Measurements from ENCODE around the gene ZNF423. TPM values are rescaled to one million over a fixed set of nuclear protein-coding genes. Genes with fewer than 3 reads are reported as not detected.

The ZNF423 gene
- total RNA-seq, 1 donor from 2014 or later: 0.69 TPM

DNA sequence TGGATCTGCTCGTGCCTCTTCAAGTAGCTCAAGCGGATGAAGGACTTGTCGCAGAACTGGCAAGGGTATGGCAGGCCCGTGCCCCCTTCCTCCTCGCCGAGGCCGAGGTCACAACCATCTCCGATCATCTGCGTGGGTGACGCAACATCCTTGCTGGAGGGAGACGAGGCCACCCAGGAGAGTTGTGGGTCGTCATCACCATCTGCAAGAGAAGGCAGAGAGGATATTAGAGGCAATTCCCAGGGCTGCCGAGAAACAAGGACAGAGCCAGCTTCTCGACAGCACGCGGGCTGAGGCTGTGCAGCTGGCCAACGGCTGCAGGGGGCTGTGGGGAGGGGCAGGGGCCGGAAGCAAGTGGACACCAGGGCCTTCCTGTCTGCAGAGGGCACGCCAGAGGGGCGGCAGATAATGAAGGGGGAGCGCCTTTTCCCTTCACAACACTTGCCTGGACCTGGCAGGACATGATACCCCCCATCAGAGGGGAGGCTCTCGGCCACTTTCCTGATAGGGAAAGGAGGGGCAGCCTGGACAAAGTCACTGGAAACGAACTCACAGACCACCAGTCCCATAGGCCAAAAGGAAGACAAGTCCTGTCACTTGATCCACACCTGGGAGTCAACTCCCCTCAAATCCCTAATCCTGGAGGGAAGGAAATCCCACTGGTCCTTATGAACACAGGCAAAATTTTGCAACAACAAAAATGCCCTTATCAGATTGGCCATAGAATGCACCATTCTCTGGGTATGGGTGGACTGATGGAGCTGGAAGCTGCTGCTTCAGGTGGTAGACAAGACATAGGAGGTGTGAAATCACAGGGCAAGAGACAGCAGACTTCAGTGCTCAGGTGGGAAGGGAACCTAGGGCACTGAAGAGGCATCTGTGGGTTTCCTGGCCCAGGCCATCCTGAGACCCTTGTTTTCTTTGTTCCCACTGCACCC lies 217.0 kb downstream of the ZNF423 start:
- H3K4me3 ChIP-seq (ENCODE audit: low read depth, low read length): no peak overlapping the region
- no peak for DNase-seq (ENCODE audit: low read depth)
- TF ChIP-seq, protein P1, sequence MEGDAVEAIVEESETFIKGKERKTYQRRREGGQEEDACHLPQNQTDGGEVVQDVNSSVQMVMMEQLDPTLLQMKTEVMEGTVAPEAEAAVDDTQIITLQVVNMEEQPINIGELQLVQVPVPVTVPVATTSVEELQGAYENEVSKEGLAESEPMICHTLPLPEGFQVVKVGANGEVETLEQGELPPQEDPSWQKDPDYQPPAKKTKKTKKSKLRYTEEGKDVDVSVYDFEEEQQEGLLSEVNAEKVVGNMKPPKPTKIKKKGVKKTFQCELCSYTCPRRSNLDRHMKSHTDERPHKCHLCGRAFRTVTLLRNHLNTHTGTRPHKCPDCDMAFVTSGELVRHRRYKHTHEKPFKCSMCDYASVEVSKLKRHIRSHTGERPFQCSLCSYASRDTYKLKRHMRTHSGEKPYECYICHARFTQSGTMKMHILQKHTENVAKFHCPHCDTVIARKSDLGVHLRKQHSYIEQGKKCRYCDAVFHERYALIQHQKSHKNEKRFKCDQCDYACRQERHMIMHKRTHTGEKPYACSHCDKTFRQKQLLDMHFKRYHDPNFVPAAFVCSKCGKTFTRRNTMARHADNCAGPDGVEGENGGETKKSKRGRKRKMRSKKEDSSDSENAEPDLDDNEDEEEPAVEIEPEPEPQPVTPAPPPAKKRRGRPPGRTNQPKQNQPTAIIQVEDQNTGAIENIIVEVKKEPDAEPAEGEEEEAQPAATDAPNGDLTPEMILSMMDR (conservative IDR thresholded peaks at IDR 0.05; ENCODE audit: low read depth, low read length): no peak

DNA sequence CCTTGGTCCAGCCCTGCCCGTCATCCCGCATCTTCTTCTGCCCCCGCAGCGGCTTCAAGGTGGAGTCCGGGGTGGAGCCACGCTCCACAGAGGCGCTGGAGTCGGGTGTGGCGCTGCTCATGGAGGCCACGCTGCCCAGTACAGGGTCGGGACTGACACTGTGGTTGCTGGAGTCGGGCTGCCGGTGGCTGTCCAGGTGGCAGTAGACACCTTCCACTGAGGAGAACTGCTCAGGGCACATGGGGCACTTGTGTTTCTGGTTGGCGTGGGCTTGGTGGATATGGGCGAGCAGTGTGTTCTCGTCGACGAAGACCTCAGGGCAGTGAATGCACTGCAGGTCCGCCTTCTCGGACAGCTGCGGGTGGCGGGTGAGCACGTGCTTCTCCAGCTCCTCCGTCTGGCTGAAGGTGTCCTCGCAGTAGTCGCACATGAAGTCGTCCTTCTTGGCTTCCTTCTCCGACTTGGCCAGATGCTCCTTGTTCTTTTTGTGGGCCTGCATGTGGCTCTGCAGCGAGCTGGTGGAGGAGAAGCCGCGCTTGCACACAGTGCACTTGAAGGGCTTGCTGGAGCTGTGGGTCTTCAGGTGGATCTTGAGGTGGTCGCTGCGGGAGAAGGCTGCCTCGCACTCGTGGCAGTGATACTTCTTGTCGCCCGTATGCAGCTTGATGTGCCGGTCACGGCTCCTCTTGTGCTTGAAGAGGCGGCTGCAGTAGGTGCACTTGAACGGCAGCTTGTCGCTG lies 217.8 kb downstream of the ZNF423 start:
- TF ChIP-seq, protein P1 (conservative IDR thresholded peaks at IDR 0.05; ENCODE audit: low read depth, low read length): no peak

DNA sequence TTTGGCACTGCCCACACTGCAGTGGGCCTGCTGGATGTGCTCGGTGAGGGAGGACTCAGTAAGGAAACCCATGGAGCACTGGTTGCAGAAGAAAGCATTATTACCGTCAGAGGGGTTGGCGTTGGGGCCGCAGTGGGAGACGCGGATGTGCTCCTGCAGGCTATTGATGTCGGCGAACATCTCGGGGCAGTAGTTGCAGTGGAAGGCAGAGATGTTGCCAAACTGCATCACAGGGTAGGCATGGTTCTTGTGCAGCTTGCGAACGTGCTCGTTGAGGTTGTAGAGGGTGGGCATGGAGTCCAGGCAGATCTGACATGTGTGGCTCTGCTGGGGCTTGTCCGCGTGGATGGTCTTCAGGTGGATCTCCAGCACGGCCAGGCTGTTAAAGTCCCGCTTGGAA lies 218.4 kb downstream of the ZNF423 start:
- DNase-seq (ENCODE audit: low read depth): no peak
- no peak overlapping the region for H3K4me3 ChIP-seq (ENCODE audit: low read depth, low read length)
- TF ChIP-seq, protein P1 (conservative IDR thresholded peaks at IDR 0.05; ENCODE audit: low read depth, low read length): no peak

More for the DNA sequence above, 217.8 kb downstream of the ZNF423 start:
- no peak for DNase-seq (ENCODE audit: low read depth)
- H3K4me3 ChIP-seq (ENCODE audit: low read depth, low read length): no peak overlapping the region

DNA sequence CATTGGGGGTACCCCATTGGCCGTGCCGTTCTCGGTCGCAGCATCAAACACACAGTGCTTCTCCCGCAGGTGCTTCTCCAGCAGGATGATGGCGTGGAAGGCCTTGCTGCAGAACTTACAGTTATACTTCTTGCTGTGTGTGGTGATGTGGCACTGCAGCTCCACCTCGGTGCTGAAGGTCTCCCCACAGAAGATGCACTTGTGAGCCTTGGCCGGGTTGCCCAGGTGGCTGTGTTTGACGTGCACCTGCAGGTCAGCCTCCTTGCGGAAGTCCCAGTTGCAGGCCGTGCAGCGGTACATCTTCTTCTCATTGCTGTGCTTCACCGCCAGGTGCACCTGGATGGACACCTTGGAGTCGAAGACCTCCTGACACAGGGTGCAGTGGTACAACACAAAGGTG lies 219.3 kb downstream of the ZNF423 start:
- no peak overlapping the region for H3K4me3 ChIP-seq (ENCODE audit: low read depth, low read length)
- DNase-seq (ENCODE audit: low read depth): no peak
- TF ChIP-seq, protein P1 (conservative IDR thresholded peaks at IDR 0.05; ENCODE audit: low read depth, low read length): no peak

DNA sequence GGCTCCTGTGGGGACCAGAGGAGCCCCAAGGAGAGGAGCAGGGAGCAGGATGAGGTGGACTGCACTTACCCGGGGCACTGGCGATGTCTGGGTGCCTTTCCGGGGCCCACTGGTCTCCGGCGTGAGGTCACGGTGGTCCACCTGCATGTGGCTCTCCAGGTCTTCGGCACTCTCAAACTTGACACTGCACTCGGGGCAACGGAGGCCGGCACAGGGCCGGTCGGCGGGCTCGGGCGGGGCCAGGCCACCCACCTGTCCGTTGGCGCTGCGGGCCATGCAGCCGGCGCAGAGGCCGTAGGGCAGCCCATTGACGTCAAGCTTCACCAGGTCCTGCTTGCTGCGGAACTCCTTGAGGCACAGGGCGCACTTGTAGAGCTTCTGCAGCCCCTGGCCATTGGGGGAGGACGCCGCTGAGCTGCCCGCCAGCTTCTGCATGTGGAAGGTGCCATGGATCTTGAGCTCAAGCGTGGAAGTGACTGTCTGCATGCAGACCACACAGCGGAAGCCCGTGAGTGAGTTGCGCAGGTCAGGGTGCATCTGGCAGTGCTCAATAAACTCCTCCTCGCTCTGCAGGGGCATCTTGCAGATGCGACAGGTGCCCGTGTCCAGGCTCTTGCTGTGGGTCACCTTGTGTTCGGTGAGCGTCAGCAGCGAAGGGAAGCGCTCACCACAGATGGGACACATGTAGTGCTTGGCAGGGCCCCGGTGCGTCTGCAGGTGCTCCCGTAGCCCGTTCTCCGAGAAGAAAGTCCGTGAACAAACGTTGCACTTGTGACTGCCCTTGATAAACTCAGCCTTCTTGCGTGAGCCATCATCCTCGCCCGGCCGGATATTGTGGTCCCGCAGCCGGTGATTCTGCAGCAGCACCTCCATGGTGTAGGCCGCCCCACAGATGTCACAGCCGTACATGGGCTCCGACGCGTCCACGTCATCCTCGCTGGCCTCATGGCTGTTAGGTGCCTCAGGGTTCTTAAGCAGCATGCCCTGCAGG lies 220.0 kb downstream of the ZNF423 start:
- no peak for DNase-seq (ENCODE audit: low read depth)
- H3K4me3 ChIP-seq (ENCODE audit: low read depth, low read length): no peak overlapping the region
- TF ChIP-seq, protein P1 (conservative IDR thresholded peaks at IDR 0.05; ENCODE audit: low read depth, low read length): no peak

DNA sequence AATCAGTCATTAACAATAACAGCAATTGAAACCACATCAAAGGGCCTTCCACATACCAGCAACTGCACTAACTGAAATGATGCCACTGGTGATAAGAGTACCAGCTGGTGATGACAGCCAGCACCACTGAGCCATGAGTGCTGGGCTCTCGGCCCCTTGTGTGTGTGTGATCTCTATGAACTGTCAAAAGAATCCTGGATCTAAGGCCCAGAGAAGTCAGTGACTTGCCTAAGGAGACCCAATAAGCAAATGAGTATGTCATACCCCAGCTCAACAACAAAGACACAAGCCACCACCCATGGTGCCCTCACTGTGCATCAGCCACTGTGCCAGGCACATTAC lies 220.9 kb downstream of the ZNF423 start:
- TF ChIP-seq, protein P1 (conservative IDR thresholded peaks at IDR 0.05; ENCODE audit: low read depth, low read length): no peak
- DNase-seq (ENCODE audit: low read depth): no peak
- no peak overlapping the region for H3K4me3 ChIP-seq (ENCODE audit: low read depth, low read length)
